ENCODE measurements around the gene QPRT.
"Not testable (repeated sequence)": the region's sequence is repeated elsewhere in the genome, so short reads cannot be mapped to it uniquely, and the experiment has no call there.

Gene QPRT

DNA sequence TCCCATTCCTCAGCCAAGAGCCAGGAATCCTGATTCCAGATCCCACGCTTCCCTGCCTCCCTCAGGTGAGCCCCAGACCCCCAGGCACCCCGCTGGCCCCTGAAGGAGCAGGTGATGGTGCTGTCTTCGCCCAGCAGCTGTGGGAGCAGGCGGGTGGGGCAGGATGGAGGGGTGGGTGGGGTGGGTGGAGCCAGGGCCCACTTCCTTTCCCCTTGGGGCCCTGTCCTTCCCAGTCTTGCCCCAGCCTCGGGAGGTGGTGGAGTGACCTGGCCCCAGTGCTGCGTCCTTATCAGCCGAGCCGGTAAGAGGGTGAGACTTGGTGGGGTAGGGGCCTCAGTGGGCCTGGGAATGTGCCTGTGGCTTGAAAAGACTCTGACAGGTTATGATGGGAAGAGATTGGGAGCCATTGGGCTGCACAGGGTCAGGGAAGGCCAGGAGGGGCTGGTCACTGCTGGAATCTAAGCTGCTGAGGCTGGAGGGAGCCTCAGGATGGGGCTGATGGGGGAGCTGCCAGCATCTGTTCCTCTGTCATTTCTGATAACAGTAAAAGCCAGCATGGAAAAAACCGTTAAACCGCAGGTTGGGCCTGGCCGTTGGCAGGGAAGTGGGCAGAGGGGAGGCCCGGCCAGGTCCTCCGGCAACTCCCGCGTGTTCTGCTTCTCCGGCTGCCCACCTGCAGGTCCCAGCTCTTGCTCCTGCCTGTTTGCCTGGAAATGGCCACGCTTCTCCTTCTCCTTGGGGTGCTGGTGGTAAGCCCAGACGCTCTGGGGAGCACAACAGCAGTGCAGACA is 15.8 kb upstream of the QPRT start, which contains the start of gene SPN:
Gene SPN, plus strand, starts transcription at position 232 of the 791 bp plus-strand sequence. Its CDS starts 482 bp downstream, at position 714.
- TF ChIP-seq, protein P1, sequence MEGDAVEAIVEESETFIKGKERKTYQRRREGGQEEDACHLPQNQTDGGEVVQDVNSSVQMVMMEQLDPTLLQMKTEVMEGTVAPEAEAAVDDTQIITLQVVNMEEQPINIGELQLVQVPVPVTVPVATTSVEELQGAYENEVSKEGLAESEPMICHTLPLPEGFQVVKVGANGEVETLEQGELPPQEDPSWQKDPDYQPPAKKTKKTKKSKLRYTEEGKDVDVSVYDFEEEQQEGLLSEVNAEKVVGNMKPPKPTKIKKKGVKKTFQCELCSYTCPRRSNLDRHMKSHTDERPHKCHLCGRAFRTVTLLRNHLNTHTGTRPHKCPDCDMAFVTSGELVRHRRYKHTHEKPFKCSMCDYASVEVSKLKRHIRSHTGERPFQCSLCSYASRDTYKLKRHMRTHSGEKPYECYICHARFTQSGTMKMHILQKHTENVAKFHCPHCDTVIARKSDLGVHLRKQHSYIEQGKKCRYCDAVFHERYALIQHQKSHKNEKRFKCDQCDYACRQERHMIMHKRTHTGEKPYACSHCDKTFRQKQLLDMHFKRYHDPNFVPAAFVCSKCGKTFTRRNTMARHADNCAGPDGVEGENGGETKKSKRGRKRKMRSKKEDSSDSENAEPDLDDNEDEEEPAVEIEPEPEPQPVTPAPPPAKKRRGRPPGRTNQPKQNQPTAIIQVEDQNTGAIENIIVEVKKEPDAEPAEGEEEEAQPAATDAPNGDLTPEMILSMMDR (conservative IDR thresholded peaks at IDR 0.05; ENCODE audit: low read depth) = no peak
- ChIA-PET POLR2A (ENCODE audit: low non-redundant PET) (no interaction called here), CTCF (no interaction called here)
- DNase-seq (ENCODE audit: low spot score) = no peak
- H3K27ac ChIP-seq = no peak within 1 kb of the TSS

DNA sequence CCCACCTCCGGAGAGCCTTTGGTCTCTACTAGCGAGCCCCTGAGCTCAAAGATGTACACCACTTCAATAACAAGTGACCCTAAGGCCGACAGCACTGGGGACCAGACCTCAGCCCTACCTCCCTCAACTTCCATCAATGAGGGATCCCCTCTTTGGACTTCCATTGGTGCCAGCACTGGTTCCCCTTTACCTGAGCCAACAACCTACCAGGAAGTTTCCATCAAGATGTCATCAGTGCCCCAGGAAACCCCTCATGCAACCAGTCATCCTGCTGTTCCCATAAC is 15.2 kb upstream of the QPRT start:
- CTCF ChIA-PET = no interaction called here
- DNase-seq (ENCODE audit: low spot score) = no peak
- no peak overlapping the region for H3K27ac ChIP-seq

GRCh38 chr16:29664091-29664921 is 14.7 kb upstream of the QPRT start:
- POLR2A ChIA-PET (ENCODE audit: low non-redundant PET) = no interaction called here
- TF ChIP-seq, protein P1 (conservative IDR thresholded peaks at IDR 0.05; ENCODE audit: low read depth) = no peak
- no peak for DNase-seq (ENCODE audit: low spot score)
- H3K27ac ChIP-seq = no peak overlapping the region
- CTCF ChIA-PET = no interaction called here

More for the DNA sequence above, 15.2 kb upstream of the QPRT start:
- POLR2A ChIA-PET (ENCODE audit: low non-redundant PET) = no interaction called here
- TF ChIP-seq, protein P1 (conservative IDR thresholded peaks at IDR 0.05; ENCODE audit: low read depth) = no peak

- POLR2A ChIA-PET (ENCODE audit: low non-redundant PET) = no interaction called here
- TF ChIP-seq, protein P1 (conservative IDR thresholded peaks at IDR 0.05; ENCODE audit: low read depth) = no peak
- no peak for DNase-seq (ENCODE audit: low spot score)
- CTCF ChIA-PET = no interaction called here
- H3K27ac ChIP-seq = no peak overlapping the region
These were observed 13.5 kb upstream of the QPRT start for GRCh38 chr16:29665294-29666077.

GRCh38 chr16:29667322-29667610 is 11.7 kb upstream of the QPRT start:
- CTCF ChIA-PET; DNase-seq (ENCODE audit: low spot score): not testable (repeated sequence)

DNA sequence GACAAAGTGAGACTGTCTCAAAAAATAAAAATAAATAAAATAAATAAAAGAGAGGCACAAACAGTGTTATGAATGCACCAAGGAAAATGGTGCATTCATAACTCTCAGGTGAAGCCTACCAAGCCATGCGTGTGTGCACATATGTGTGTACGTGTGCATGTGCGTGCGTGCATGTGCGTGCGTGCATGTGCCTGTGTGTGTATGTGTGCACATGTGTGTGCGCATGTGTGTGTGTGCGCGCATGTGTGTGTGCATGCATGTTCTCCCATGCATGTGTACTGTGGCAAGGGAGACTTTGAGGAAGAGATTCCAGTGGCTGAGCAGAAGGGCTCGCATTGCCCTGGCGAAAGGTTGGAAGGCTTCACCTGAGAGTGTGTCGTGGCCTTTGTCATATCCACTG is 11.2 kb upstream of the QPRT start:
- CTCF ChIA-PET = no interaction called here
- DNase-seq (ENCODE audit: low spot score) = no peak
- H3K27ac ChIP-seq = no peak overlapping the region
- TF ChIP-seq, protein P1 (conservative IDR thresholded peaks at IDR 0.05; ENCODE audit: low read depth) = no peak
- POLR2A ChIA-PET (ENCODE audit: low non-redundant PET) = no interaction called here

More at GRCh38 chr16:29667322-29667610, 11.7 kb upstream of the QPRT start:
- POLR2A ChIA-PET (ENCODE audit: low non-redundant PET); H3K27ac ChIP-seq: not testable (repeated sequence)

All from RWPE1 (cell line).